HG03159 (cell line): ENCODE data around the gene ANXA11.
A peak's percentile ranks its signal among the peaks of the same experiment; 100 is the strongest.
"Not testable (repeated sequence)": the region's sequence is repeated elsewhere in the genome, so short reads cannot be mapped to it uniquely, and the experiment has no call there.

Experiments used
- ATAC-seq: cut with Tn5 transposase; IDR thresholded peaks from one replicate; pipeline ENCODE4 v1.9.1; 2021; ENCODE audit warnings: mild to moderate bottlenecking, moderate library complexity; ENCODE audit not compliant: unreplicated experiment

Gene ANXA11

GRCh38 chr10:80149123-80149522, 56.2 kb downstream of the ANXA11 start:
- no peak for ATAC-seq

DNA sequence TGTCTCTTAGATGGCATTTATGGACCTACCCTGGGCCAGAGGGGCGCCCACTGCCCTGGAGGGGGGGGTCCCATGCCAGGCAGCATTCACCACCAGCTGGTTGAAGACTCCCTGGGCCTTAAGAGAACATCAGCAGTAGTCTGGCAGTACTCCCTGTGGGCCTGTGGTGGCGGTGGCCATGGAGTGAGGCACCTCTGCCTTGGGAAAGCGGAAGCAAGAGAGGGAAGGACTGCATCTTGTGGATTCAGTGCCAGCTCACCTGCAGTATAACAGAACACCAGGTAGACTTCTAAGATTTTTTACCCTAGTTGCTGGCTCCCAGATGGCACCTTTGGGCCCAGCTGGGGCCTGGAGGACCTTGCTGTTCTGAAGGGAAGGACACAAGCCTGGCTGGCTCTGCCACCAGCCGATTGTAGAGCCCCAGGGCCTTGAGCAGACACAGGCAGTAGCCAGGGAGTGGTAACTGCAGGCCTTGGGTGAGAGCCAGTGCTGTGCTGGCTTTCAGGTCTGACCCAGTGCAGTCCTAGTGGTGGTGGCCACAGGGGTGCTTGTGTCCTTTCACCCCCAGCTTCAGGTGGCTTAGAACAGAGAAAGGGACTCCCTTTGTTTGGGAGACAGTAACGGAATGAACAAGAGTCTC, 57.1 kb downstream of the ANXA11 start:
- no peak for ATAC-seq

DNA sequence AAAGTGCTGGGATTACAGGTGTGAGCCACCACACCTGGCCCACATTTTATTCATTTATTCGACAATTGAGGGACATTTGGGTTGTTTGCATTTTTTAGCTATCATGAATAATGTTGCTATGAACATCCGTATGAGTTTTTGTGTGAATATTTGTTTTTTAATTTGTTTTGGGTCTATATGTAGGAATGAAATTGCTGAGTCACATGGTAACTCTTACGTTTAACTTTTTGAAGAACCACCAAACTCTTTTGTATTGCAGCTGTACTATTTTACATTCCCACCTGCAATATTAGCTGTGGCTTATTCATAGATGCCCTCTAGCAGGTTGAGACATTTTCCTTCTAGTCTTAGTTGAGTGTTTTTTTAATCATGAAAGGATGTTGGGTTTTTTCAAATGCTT, 58.4 kb downstream of the ANXA11 start:
- ATAC-seq = no peak

GRCh38 chr10:80145406-80146308, 59.7 kb downstream of the ANXA11 start:
- ATAC-seq = not testable (repeated sequence)

- ATAC-seq = peak; percentile 36
These were observed 60.6 kb downstream of the ANXA11 start for GRCh38 chr10:80144696-80145131.

DNA sequence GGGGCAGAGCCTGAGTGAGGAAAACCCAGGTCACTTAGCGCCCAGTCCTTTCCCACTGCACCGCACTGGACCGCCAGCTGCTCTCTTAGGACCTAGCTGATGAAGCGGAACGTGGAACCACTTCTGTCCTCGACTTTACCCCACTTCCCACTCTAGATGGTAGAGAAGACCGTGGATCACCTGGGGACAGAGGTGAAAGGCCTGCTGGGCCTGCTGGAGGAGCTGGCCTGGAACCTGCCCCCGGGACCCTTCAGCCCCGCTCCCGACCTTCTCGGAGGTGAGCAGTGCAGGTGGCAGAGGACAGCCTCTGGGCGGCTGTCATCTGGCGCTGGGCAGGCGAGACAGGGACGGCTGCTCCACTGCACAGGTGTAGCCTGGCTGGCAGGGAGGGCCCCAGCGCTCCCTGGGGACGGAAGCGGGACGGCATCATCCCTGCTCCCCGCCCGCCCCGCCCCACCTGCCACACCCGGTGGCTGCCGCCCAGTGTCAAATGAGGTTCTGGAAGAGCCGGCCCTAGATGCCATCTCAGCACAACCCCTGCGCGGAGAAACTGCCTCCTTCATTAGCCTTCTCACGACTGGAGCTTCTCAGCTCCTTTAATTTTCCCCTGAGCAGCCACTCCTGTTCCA, 61.2 kb downstream of the ANXA11 start:
- ATAC-seq = peak; percentile 57

- no peak for ATAC-seq
These were observed 63.5 kb downstream of the ANXA11 start for GRCh38 chr10:80141696-80142460.

- no peak for ATAC-seq
These were observed 65.1 kb downstream of the ANXA11 start for GRCh38 chr10:80140251-80140650.

GRCh38 chr10:80139265-80139664, 66.1 kb downstream of the ANXA11 start:
- ATAC-seq = no peak

DNA sequence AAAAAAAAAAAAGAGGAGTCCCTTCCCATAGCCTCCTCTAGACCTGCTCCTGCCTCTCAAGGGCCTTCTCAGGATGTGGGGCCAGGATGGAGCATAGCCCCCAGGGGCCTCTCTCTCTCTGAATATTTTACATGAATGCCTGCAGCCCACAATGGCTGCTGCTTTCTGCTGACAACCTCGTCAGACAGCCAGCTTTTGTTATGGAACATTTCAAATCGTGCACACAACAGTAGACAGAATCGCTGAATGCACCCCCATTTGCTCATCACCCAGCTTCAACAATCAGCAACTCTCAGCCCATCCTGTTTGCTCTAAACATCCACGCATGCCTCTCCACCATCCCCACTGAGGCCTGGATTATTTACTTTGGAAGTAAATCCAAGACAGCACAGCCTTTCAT, 67.4 kb downstream of the ANXA11 start:
- ATAC-seq = no peak

- no peak for ATAC-seq
These were observed 68.1 kb downstream of the ANXA11 start for GRCh38 chr10:80137031-80137862.

DNA sequence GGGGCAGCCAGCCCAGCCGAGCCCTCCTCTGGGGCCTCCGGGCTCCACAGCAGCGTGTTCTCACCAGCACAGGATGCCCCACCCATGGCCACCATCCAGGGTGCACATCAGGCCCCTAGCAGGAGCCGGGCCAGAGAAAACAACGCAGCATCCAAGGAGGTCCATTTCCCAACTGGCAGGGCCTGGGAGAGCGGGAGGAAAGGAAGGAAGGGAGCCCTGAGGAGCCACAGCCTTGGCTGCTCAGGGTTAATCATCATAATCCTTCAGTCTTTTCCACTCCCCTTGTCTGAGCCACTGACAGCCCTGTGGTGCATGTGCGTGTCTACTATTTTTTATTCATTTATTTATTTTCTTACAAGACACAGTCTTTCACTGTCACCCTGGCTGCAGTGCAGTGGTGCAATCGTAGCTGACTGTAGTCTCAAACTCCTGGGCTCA, 69.2 kb downstream of the ANXA11 start:
- ATAC-seq = no peak

DNA sequence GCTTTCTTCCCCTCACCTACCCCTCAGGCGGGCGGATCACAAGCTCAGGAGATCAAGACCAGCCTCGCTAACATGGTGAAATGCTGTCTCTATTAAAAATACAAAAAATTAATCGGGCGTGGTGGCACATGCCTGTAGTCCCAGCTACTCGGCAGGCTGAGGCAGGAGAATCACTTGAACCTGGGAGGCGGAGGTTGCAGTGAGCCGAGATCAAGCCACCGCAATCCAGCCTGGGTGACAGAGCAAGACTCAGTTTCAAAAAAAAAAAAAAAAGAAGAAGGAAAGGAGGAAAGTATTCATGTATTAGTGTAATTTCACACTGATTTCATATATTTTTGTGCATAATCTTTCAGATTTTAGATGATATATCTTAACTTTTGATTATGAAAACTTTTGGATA, 71.7 kb downstream of the ANXA11 start:
- ATAC-seq = not testable (repeated sequence)

- no peak for ATAC-seq
These were observed 72.1 kb downstream of the ANXA11 start for GRCh38 chr10:80133206-80133605.

- ATAC-seq = no peak
These were observed 72.8 kb downstream of the ANXA11 start, which contains the start of gene PLAC9 for GRCh38 chr10:80132299-80133139. Gene PLAC9, plus strand, starts transcription at chr10:80132730. Its CDS starts 33 bp downstream, at chr10:80132763.

DNA sequence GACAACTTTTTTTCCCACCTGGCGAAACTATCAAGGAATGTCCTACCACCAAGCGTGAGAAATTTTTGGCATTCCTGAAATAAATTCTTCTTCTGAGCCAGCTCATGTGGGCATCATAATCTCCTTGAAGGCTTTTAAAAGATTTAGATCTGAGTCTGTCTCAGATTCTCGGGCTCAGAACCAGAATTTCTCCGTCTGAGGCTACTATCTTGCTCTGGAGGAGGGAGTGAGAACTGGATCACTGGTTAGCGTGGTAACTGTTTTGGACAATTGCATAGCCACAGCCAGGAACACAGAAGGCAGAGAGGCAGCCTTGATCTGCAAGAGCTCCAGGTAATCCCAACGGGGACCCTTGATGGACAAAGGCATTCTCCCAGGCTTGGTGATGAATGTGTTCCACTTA, 73.8 kb downstream of the ANXA11 start:
- no peak for ATAC-seq

- no peak for ATAC-seq
These were observed 78.5 kb downstream of the ANXA11 start for GRCh38 chr10:80126876-80127275.

DNA sequence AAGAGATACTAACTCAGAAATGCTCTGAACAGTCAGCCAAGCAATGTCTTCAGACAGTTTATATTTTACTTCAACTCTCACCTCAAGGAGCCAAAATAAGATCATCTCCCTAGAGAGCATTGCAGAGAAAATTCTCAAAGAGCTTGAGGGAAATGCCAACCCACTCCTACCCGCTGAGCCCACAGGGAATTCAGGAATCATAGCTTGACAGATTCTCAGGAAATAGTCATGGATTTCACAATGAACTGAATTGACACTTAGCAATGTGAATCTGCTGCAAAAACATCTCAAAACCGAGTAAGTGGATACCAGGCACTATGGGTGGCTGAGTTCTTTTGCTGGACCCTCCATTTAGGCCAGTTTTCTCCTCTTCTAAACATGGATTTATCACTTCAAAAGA, 82.6 kb downstream of the ANXA11 start:
- no peak for ATAC-seq

DNA sequence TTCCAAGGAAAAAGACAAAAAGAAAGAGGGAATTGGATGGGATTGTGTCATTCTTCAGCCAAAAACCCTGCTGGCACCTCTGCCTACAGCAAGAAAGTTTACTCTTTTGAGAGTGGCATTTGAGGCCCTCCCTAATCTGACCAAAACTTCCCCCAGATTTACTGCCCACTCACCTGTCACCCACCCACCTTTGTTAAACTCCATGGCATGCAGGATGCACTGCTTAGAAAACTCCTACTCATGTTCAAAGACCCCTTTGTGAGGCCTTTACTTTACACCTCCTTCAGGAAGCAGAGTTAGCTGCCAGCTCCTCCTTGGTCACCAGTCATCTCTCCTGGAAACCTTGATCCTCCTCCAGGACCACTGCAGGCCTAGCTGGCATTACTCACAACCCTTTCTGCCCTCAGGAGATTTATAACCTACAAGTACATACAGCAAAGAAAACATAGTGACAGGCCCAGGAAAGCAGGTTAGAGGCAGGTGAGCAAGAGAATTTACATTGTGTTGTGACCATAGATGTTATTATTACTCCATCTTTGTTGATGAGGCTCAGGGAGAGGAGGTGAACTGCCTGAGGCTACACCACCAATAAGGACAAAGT, 83.1 kb downstream of the ANXA11 start:
- ATAC-seq = no peak
